Hepatocyte (in vitro differentiated cells): ENCODE data around the gene SGPL1.

Experiments
- EZH2phosphoT487 ChIP-seq: fragments of 200-600 bp; sonication (generic); IDR thresholded peaks from one replicate; pipeline ENCODE4 v1.6.1; 2018; ENCODE audit warnings: antibody characterized with exemption, mild to moderate bottlenecking, low read depth, moderate library complexity; ENCODE audit not compliant: unreplicated experiment, severe bottlenecking
- TF ChIP-seq, protein P1 (sequence below): fragments of 200-600 bp; sonication (generic); IDR thresholded peaks from 2 replicates; pipeline ENCODE4 v1.5.1; 2016; ENCODE audit warnings: antibody characterized with exemption, mild to moderate bottlenecking; ENCODE audit not compliant: poor library complexity

DNA sequence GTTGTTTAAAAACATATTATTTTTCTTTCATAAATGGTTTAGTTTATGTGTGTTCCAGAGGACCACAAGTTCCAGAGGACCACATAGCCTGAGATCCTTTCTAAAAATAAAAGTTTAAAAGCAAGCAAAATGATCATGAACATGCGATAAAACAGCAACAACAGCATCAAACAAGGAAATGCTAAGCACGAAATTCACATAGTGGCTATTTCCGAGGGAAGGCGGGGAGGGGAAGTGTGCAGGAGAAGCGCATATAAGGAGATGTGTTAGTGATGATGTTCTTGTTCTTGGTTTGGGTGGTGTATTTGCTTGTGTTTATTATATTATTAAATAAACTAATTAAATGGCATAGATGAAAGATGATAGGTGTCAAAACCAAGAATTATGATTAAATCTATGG is 31.7 kb upstream of the SGPL1 start:
- TF ChIP-seq, protein P1, sequence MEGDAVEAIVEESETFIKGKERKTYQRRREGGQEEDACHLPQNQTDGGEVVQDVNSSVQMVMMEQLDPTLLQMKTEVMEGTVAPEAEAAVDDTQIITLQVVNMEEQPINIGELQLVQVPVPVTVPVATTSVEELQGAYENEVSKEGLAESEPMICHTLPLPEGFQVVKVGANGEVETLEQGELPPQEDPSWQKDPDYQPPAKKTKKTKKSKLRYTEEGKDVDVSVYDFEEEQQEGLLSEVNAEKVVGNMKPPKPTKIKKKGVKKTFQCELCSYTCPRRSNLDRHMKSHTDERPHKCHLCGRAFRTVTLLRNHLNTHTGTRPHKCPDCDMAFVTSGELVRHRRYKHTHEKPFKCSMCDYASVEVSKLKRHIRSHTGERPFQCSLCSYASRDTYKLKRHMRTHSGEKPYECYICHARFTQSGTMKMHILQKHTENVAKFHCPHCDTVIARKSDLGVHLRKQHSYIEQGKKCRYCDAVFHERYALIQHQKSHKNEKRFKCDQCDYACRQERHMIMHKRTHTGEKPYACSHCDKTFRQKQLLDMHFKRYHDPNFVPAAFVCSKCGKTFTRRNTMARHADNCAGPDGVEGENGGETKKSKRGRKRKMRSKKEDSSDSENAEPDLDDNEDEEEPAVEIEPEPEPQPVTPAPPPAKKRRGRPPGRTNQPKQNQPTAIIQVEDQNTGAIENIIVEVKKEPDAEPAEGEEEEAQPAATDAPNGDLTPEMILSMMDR = no peak
- TF ChIP-seq EZH2phosphoT487 = no peak
